Ovary (tissue), 3 donors: ENCODE measurements around the gene CEP128.

Source experiments
- EP300 ChIP-seq: sonication (generic); formaldehyde crosslinking; IDR thresholded peaks from one replicate; pipeline ENCODE4 v1.6.1; 2017; ENCODE audit warnings: antibody characterized with exemption
- POLR2A ChIP-seq: fragments of 450-650 bp; IDR thresholded peaks from one replicate; pipeline ENCODE4 v1.6.1; 2017; ENCODE audit warnings: antibody characterized with exemption, mild to moderate bottlenecking, moderate library complexity
- TF ChIP-seq, protein P1 (sequence below), 3 donors: fragments of 450-650 bp in 2 of 3; fragments of 200-600 bp in 1 of 3; IDR thresholded peaks; one replicate each; pipeline versions ENCODE4 v1.5.1 to v1.8.0; 2016 to 2022; ENCODE audit warnings: antibody characterized with exemption in 3 of 3, mild to moderate bottlenecking in 1 of 3
- donor health status: DM: no; HTN: no; CAD: no.

- TF ChIP-seq, protein P1, sequence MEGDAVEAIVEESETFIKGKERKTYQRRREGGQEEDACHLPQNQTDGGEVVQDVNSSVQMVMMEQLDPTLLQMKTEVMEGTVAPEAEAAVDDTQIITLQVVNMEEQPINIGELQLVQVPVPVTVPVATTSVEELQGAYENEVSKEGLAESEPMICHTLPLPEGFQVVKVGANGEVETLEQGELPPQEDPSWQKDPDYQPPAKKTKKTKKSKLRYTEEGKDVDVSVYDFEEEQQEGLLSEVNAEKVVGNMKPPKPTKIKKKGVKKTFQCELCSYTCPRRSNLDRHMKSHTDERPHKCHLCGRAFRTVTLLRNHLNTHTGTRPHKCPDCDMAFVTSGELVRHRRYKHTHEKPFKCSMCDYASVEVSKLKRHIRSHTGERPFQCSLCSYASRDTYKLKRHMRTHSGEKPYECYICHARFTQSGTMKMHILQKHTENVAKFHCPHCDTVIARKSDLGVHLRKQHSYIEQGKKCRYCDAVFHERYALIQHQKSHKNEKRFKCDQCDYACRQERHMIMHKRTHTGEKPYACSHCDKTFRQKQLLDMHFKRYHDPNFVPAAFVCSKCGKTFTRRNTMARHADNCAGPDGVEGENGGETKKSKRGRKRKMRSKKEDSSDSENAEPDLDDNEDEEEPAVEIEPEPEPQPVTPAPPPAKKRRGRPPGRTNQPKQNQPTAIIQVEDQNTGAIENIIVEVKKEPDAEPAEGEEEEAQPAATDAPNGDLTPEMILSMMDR (IDR thresholded peaks at IDR 0.05), result no peak
- TF ChIP-seq POLR2A, result no peak
- no peak for TF ChIP-seq EP300
Observed at GRCh38 chr14:80784820-80785219, 156.7 kb downstream of the CEP128 start.
